Kidney (tissue), 14 donors: ENCODE measurements around the gene RHOG. TPM values are rescaled to one million over a fixed set of nuclear protein-coding genes. Genes with fewer than 3 reads are reported as not detected.
A peak's percentile ranks its signal among the peaks of the same experiment; 100 is the strongest.

ENCODE experiments used
- DNase-seq, 5 donors: peaks; one replicate each; pipeline ENCODE4 v3.0.0-alpha.2; 2013 to 2020
- FAIRE-seq: peaks from 2 replicates; lab custom pipeline; 2012; peaks lifted over from hg19 to GRCh38; lab: Jason Lieb, UNC
- H3K27ac ChIP-seq, 2 donors: one replicate each; pipeline ENCODE4 v1.7.0; 2013; ENCODE audit warnings: low read depth in 2 of 2, low read length in 2 of 2, inconsistent platforms in 1 of 2
- H3K27me3 ChIP-seq: one replicate; pipeline ENCODE4 v1.7.1; 2013; ENCODE audit warnings: low read length, inconsistent platforms; ENCODE audit not compliant: control insufficient read depth, insufficient read depth
- H3K36me3 ChIP-seq, 3 donors: one replicate each; pipeline versions ENCODE4 v1.7.0 to v1.7.1; 2013; ENCODE audit warnings: low read length in 3 of 3, control low read depth in 1 of 3, inconsistent platforms in 1 of 3; ENCODE audit not compliant: insufficient read depth in 3 of 3, control insufficient read depth in 2 of 3
- H3K4me1 ChIP-seq, 3 donors: one replicate each; pipeline versions ENCODE4 v1.7.0 to v1.7.1; 2013; ENCODE audit warnings: low read length in 3 of 3, inconsistent platforms in 1 of 3, low read depth in 1 of 3; ENCODE audit not compliant: control insufficient read depth in 2 of 3, insufficient read depth in 2 of 3
- H3K4me3 ChIP-seq, 3 donors: one replicate each; pipeline versions ENCODE4 v1.7.0 to v1.8.1; 2013; ENCODE audit warnings: low read length in 3 of 3, control low read depth in 1 of 3, inconsistent platforms in 1 of 3
- H3K9ac ChIP-seq, 3 donors: one replicate each; pipeline versions ENCODE4 v1.7.0 to v1.7.1; 2013; ENCODE audit warnings: low read length in 3 of 3, control low read depth in 1 of 3, inconsistent platforms in 1 of 3
- H3K9me3 ChIP-seq, 3 donors: one replicate each; pipeline versions ENCODE4 v1.7.0 to v1.7.1; 2013; ENCODE audit warnings: low read length in 3 of 3, control low read depth in 1 of 3, inconsistent platforms in 1 of 3; ENCODE audit not compliant: control insufficient read depth in 2 of 3, insufficient read depth in 1 of 3
- CTCF ChIP-seq: IDR thresholded peaks from 3 replicates; pipeline ENCODE4 v1.5.1; 2012; ENCODE audit warnings: mild to moderate bottlenecking, moderate library complexity, borderline replicate concordance; ENCODE audit not compliant: insufficient read depth; ENCODE audit errors: extremely low read depth
- intact Hi-C: fragments of 100-400 bp; cut with DNase I; formaldehyde crosslinking; loops from one replicate; pipeline ENCODE4 v1.11.1; 2022
- polyA plus RNA-seq: library from polyadenylated mRNA; stranded (reverse); fragments of 350-450 nt; fragmentation: Illumina TruSeq; extraction: RNeasy Lipid Tissue Mini Kit (QIAGEN cat#74804); gene quantifications from one replicate; pipeline ENCODE4 v1.2.3, GENCODE V29; 2014; ENCODE audit warnings: low read depth, low replicate concordance; ENCODE audit not compliant: insufficient read depth
- total RNA-seq: library from RNA; stranded (reverse); fragmentation: NEBNext Ultra II Directional; extraction: Animal tissue kit (Norgen Biotek cat#: 25700); gene quantifications from one replicate; pipeline ENCODE4 v1.2.1, GENCODE V29; 2021
- donor health status: control.
- donor health status: control.
- donor health status: control.
- donor health status: control.
- donor health status: control.
- donor health status: DM: yes; HTN: yes; CAD: no.
- donor health status: Normal renal cell carcinoma (clear cell type).

RHOG gene
- total and polyA plus RNA-seq, 2 donors from 2014 or later, result 43.1 to 56.0 TPM

GRCh38 chr11:3886985-3887384 lies 46.2 kb upstream of the RHOG start:
- no peaks in the 10 kb centered on the region for H3K9me3 ChIP-seq
- intact Hi-C loops, result no loop called here
- TF ChIP-seq CTCF, result no peak
- H3K4me1 ChIP-seq, result no peaks in the 10 kb centered on the region
- FAIRE-seq (no peak), DNase-seq (no peak)
- H3K27me3 ChIP-seq, result no peaks in the 10 kb centered on the region
- no peak overlapping the region for H3K4me3 ChIP-seq
- H3K9ac ChIP-seq, result no peak overlapping the region
- H3K36me3 ChIP-seq, result no peaks in the 10 kb centered on the region
- no peak overlapping the region for H3K27ac ChIP-seq

DNA sequence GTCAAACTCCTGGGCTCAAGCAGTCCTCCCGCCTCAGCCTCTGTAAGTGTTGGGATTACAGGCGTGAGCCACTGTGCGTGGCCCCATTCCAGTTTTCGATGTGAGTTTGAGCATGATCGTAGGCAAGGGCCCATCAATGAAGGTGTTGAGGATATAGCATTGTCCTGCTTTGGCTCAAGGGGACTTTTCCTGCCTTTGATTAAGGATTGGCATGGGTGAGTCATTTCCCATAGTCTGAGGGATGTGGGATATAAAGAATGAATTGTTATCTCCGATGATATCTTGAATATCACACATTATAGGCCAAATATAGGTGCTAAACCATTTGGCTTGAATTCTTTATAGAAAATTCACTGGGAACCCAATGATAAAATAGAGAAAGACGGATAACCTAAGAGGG lies 45.1 kb upstream of the RHOG start:
- FAIRE-seq (no peak), DNase-seq (no peak)
- no peak for TF ChIP-seq CTCF
- no peak overlapping the region for H3K9ac ChIP-seq
- no peaks in the 10 kb centered on the region for H3K27me3 ChIP-seq
- no peak overlapping the region for H3K4me3 ChIP-seq
- intact Hi-C loops, result no loop called here
- no peaks in the 10 kb centered on the region for H3K4me1 ChIP-seq
- no peak overlapping the region for H3K27ac ChIP-seq
- no peaks in the 10 kb centered on the region for H3K36me3 ChIP-seq
- no peaks in the 10 kb centered on the region for H3K9me3 ChIP-seq

GRCh38 chr11:3882655-3883054 lies 41.9 kb upstream of the RHOG start:
- DNase-seq, result no peak
- TF ChIP-seq CTCF, result no peak
- H3K9me3 ChIP-seq, result no peaks in the 10 kb centered on the region
- peaks cover 0 to 26% (median 18%) of the 10 kb centered on the region in 3 donors for H3K4me1 ChIP-seq
- no peak overlapping the region for H3K4me3 ChIP-seq
- intact Hi-C loops, result no loop called here
- H3K9ac ChIP-seq, result no peak overlapping the region
- H3K27me3 ChIP-seq, result no peaks in the 10 kb centered on the region
- H3K27ac ChIP-seq, result no peak overlapping the region
- FAIRE-seq, result no peak
- no peaks in the 10 kb centered on the region for H3K36me3 ChIP-seq

GRCh38 chr11:3880724-3881123 lies 40.0 kb upstream of the RHOG start:
- Histone ChIP-seq H3K4me1 (peaks cover 0 to 35% (median 23%) of the 10 kb centered on the region in 3 donors), H3K4me3 (peak overlapping the region in 1 of 3 donors; percentile 15), H3K9me3 (no peaks in the 10 kb centered on the region), H3K36me3 (no peaks in the 10 kb centered on the region), H3K27me3 (no peaks in the 10 kb centered on the region), H3K9ac (no peak overlapping the region), H3K27ac (peak overlapping the region in 1 of 2 donors; percentile 69)
- FAIRE-seq, result no peak
- DNase-seq, result peak in 3 of 5 donors; percentile 30 to 74 (median 63)
- TF ChIP-seq CTCF, result no peak
- intact Hi-C loops, result no loop called here
